Measurements from ENCODE around the gene PARD3B.

DNA sequence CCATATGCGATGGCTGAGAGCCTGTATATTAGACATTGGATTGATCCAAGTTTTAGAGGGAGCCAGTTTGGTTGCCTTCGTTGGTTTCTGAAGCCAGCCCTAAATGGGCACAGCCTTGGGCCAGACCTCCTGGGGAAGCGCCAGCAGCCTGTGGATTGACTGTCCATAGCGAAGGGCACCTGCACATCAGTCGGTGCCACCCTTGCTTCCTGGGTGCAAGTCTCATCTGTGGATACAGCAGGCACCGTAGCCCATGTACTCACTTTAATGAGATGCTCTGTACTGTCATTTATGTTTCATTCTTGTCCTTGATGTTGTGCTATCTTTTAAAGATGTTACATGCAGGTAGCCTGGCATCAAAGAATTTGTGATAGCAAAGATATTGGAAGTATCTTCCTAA lies 600.6 kb downstream of the PARD3B start:
- TF ChIP-seq, protein P1, sequence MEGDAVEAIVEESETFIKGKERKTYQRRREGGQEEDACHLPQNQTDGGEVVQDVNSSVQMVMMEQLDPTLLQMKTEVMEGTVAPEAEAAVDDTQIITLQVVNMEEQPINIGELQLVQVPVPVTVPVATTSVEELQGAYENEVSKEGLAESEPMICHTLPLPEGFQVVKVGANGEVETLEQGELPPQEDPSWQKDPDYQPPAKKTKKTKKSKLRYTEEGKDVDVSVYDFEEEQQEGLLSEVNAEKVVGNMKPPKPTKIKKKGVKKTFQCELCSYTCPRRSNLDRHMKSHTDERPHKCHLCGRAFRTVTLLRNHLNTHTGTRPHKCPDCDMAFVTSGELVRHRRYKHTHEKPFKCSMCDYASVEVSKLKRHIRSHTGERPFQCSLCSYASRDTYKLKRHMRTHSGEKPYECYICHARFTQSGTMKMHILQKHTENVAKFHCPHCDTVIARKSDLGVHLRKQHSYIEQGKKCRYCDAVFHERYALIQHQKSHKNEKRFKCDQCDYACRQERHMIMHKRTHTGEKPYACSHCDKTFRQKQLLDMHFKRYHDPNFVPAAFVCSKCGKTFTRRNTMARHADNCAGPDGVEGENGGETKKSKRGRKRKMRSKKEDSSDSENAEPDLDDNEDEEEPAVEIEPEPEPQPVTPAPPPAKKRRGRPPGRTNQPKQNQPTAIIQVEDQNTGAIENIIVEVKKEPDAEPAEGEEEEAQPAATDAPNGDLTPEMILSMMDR (conservative IDR thresholded peaks at IDR 0.05; ENCODE audit: low read depth, low read length): no peak
- no peak for TF ChIP-seq EZH2 (IDR thresholded peaks at IDR 0.05; ENCODE audit: low read length, unreplicated experiment)

Data from PC-3 (cell line).